ENCODE results near the gene ABL2. TPM values are rescaled to one million over a fixed set of nuclear protein-coding genes. Genes with fewer than 3 reads are reported as not detected.
"Not testable (repeated sequence)": the region's sequence is repeated elsewhere in the genome, so short reads cannot be mapped to it uniquely, and the experiment has no call there.

Gene ABL2
- total RNA-seq (10 to 100 TPM in 9 of 10 donors, 1 to 10 TPM in 1; 7.9 to 14.4 (median 11.3) TPM), polyA plus RNA-seq (1 to 10 TPM; 2.5 TPM)
- long read RNA-seq, donor 1, partial matches to known transcripts: 0 of 3 reads
- long read RNA-seq, donor 1, other reads (novel, unspliced or antisense): 2 of 3 reads
- long read RNA-seq, donor 2, partial matches to known transcripts: 0 of 4 reads
- long read RNA-seq, donor 2, other reads (novel, unspliced or antisense): 3 of 4 reads
- long read RNA-seq, donor 3, partial matches to known transcripts: 0 of 10 reads
- long read RNA-seq, donor 3, other reads (novel, unspliced or antisense): 10 of 10 reads

GRCh38 chr1:179229214-179230140 is at the start of gene ABL2:
Gene ABL2 (minus strand): TSS chr1:179229677. CDS start chr1:179229397, 280 bp downstream.
- Histone ChIP-seq H3K4me3 (peak within 1 kb of the TSS; percentile 62 to 100 (median 98)), H3K4me1 (peaks cover 0 to 35% (median 21%) of the 10 kb centered on the region in 9 donors), H3K27ac (peak within 1 kb of the TSS; percentile 52 to 90 (median 86)), H3K9me3 (no peaks in the 10 kb centered on the region), H3K27me3 (no peaks in the 10 kb centered on the region), H3K36me3 (peaks cover 0 to 5% (median 0%) of the 10 kb centered on the region in 9 donors)
- intact Hi-C loops (cut with DNase I): loop anchor here in 3 of 10 donors (5.0 to 10.0 kb wide), 4 partner anchors 63 to 138 kb away; partner anchors contain the start of genes AXDND1 (in 2 of the 3) and SOAT1 (in 1 of the 3)
- DNase-seq (peak; percentile 39 to 50), ATAC-seq (peak; percentile 67 to 92 (median 82))
- no peak for TF ChIP-seq CTCF (IDR thresholded peaks at IDR 0.05)
- WGBS, 2 donors: 0 to 1% methylated on average over 53 to 90 of the region's 94 CpGs

- Histone ChIP-seq H3K4me1 (no peaks in the 10 kb centered on the region), H3K36me3 (no peaks in the 10 kb centered on the region), H3K27ac (no peak overlapping the region), H3K4me3 (no peak overlapping the region), H3K9me3 (peaks cover 0 to 17% (median 7%) of the 10 kb centered on the region in 11 donors), H3K27me3 (no peaks in the 10 kb centered on the region)
- intact Hi-C loops (cut with DNase I): no loop called here
- DNase-seq: no peak
- no peak for ATAC-seq
- 97 to 98% methylated on average over 5 of the region's 5 CpGs for WGBS, 2 donors
- TF ChIP-seq CTCF (IDR thresholded peaks at IDR 0.05): no peak
Measured at GRCh38 chr1:179278920-179279319, 49.4 kb upstream of the ABL2 start.

GRCh38 chr1:179274424-179274823 is 44.9 kb upstream of the ABL2 start:
- H3K9me3 ChIP-seq: peaks cover 0 to 11% (median 6%) of the 10 kb centered on the region in 11 donors
- DNase-seq; intact Hi-C loops (cut with DNase I); H3K4me1 ChIP-seq; H3K4me3 ChIP-seq; H3K27me3 ChIP-seq; H3K36me3 ChIP-seq; H3K27ac ChIP-seq; ATAC-seq: not testable (repeated sequence)
- 85 to 86% methylated on average over 5 of the region's 5 CpGs for WGBS, 2 donors

GRCh38 chr1:179269071-179269470 is 39.6 kb upstream of the ABL2 start:
- no peak overlapping the region for H3K4me3 ChIP-seq
- TF ChIP-seq CTCF (IDR thresholded peaks at IDR 0.05): no peak
- DNase-seq (no peak), ATAC-seq (no peak)
- H3K27ac ChIP-seq: no peak overlapping the region
- no peaks in the 10 kb centered on the region for H3K9me3 ChIP-seq
- no peaks in the 10 kb centered on the region for H3K27me3 ChIP-seq
- intact Hi-C loops (cut with DNase I): no loop called here
- no peaks in the 10 kb centered on the region for H3K36me3 ChIP-seq
- no peaks in the 10 kb centered on the region for H3K4me1 ChIP-seq

All from heart right ventricle (tissue), 16 donors.